HepG2 (cell line): ENCODE data around the gene PPP1R27. TPM values are rescaled to one million over a fixed set of nuclear protein-coding genes. Genes with fewer than 3 reads are reported as not detected.

ENCODE experiments used
- CEBPG ChIP-seq: IDR thresholded peaks from 2 replicates; pipeline ENCODE4 v1.6.1; 2016
- IKZF4 ChIP-seq: sonication (generic); formaldehyde crosslinking; IDR thresholded peaks from 2 replicates; pipeline ENCODE4 v1.5.1; 2020; ENCODE audit warnings: borderline replicate concordance, mild to moderate bottlenecking, low read depth, missing genetic modification reagents; ENCODE audit errors: not compliant biosample characterization
- JARID2 ChIP-seq: sonication (generic); formaldehyde crosslinking; IDR thresholded peaks from 2 replicates; pipeline ENCODE4 v1.8.1; 2023; ENCODE audit warnings: missing genetic modification reagents, inconsistent platforms; ENCODE audit not compliant: insufficient replicate concordance
- NFKBIZ ChIP-seq: IDR thresholded peaks from 2 replicates; pipeline ENCODE4 v1.6.1; 2018; ENCODE audit warnings: missing genetic modification reagents, missing compliant biosample characterization
- POLR2AphosphoS2 ChIP-seq: IDR thresholded peaks from 2 replicates; pipeline ENCODE4 v1.6.1; 2011; ENCODE audit warnings: low read depth, low read length, improper control_type of control experiment
- SAP130 ChIP-seq: IDR thresholded peaks from 2 replicates; pipeline ENCODE4 v1.6.1; 2016; ENCODE audit warnings: low read depth
- SP140L ChIP-seq: sonication (generic); formaldehyde crosslinking; IDR thresholded peaks from 2 replicates; pipeline ENCODE4 v1.4.0; 2020; ENCODE audit warnings: missing genetic modification reagents, borderline replicate concordance
- SP2 ChIP-seq: sonication (generic); formaldehyde crosslinking; IDR thresholded peaks from 2 replicates; pipeline ENCODE4 v1.5.1; 2020; ENCODE audit warnings: mild to moderate bottlenecking, missing genetic modification reagents
- ZMAT3 ChIP-seq: sonication (generic); formaldehyde crosslinking; conservative IDR thresholded peaks from 2 replicates; pipeline ENCODE4 v1.7.0; 2021; ENCODE audit warnings: missing genetic modification reagents
- ZNF235 ChIP-seq: sonication (generic); formaldehyde crosslinking; IDR thresholded peaks from 2 replicates; pipeline ENCODE4 v1.8.1; 2023; ENCODE audit warnings: mild to moderate bottlenecking, missing genetic modification reagents, borderline replicate concordance
- ZNF350 ChIP-seq: sonication (generic); formaldehyde crosslinking; IDR thresholded peaks from 2 replicates; pipeline ENCODE4 v1.4.0; 2020; ENCODE audit warnings: mild to moderate bottlenecking, low read depth, missing genetic modification reagents, borderline replicate concordance
- ZNF577 ChIP-seq: sonication (generic); formaldehyde crosslinking; IDR thresholded peaks from 2 replicates; pipeline ENCODE4 v1.4.0; 2020; ENCODE audit warnings: mild to moderate bottlenecking, low read depth, missing genetic modification reagents, borderline replicate concordance
- ZNF605 ChIP-seq: sonication (generic); formaldehyde crosslinking; IDR thresholded peaks from 2 replicates; pipeline ENCODE4 v1.8.0; 2022; ENCODE audit warnings: mild to moderate bottlenecking, missing genetic modification reagents
- ZNF607 ChIP-seq: sonication (generic); formaldehyde crosslinking; IDR thresholded peaks from 2 replicates; pipeline ENCODE4 v1.5.1; 2020; ENCODE audit warnings: missing genetic modification reagents, mild to moderate bottlenecking, borderline replicate concordance
- ZNF616 ChIP-seq: sonication (generic); formaldehyde crosslinking; IDR thresholded peaks from 2 replicates; pipeline ENCODE4 v1.5.0; 2020; ENCODE audit warnings: low read depth, mild to moderate bottlenecking, missing genetic modification reagents
- ZNF850 ChIP-seq: sonication (generic); formaldehyde crosslinking; conservative IDR thresholded peaks from 2 replicates; pipeline ENCODE4 v1.9.0; 2021; ENCODE audit warnings: mild to moderate bottlenecking, missing genetic modification reagents
- ZZZ3 ChIP-seq: sonication (generic); formaldehyde crosslinking; IDR thresholded peaks from 2 replicates; pipeline ENCODE4 v1.4.0; 2020; ENCODE audit warnings: missing genetic modification reagents, mild to moderate bottlenecking, borderline replicate concordance
- polyA plus RNA-seq, 8 experiments: library from polyadenylated mRNA; depleted of rRNA in 3 of 8; stranded (reverse) in 7 of 8; unstranded in 1 of 8; fragments of >200 nt; fragmentation: Illumina TruSeq in 4 of 8; extraction: Trizol in 4 of 8; gene quantifications; 2 replicates each; pipeline versions ENCODE4 v1.2.1 to v1.2.3, GENCODE V29; 2011 to 2016; ENCODE audit warnings: low read depth in 4 of 8, missing spikeins in 1 of 8, mixed read lengths in 1 of 8; ENCODE audit not compliant: insufficient read depth in 1 of 8
- total RNA-seq, 5 experiments: library from RNA; depleted of rRNA; stranded (reverse); fragments of >200 nt; fragmentation: Illumina TruSeq; extraction: Trizol; gene quantifications; 2 replicates each; pipeline ENCODE4 v1.2.3, GENCODE V29; 2016; ENCODE audit warnings: low read depth in 1 of 5
- TF ChIP-seq, protein P1 (sequence below): IDR thresholded peaks from 2 replicates; pipeline ENCODE4 v1.6.1; 2016; ENCODE audit warnings: control low read depth
- TF ChIP-seq, protein P2 (sequence below): sonication (generic); formaldehyde crosslinking; conservative IDR thresholded peaks from 2 replicates; pipeline ENCODE4 v1.4.0; 2020; ENCODE audit warnings: missing genetic modification reagents
- TF ChIP-seq, protein P3 (sequence below): sonication (generic); formaldehyde crosslinking; IDR thresholded peaks from 2 replicates; pipeline ENCODE4 v1.8.0; 2022; ENCODE audit warnings: low read depth, missing genetic modification reagents
- TF ChIP-seq, protein P4 (sequence below): sonication (generic); formaldehyde crosslinking; IDR thresholded peaks from 2 replicates; pipeline ENCODE4 v1.9.0; 2021; ENCODE audit warnings: missing genetic modification reagents, borderline replicate concordance

The PPP1R27 gene
- total and polyA plus RNA-seq, 2 of the 13 experiments (the other 11 are each of a cell fraction or from before 2014, with no cell fraction given): 0.17 to 1.00 TPM

DNA sequence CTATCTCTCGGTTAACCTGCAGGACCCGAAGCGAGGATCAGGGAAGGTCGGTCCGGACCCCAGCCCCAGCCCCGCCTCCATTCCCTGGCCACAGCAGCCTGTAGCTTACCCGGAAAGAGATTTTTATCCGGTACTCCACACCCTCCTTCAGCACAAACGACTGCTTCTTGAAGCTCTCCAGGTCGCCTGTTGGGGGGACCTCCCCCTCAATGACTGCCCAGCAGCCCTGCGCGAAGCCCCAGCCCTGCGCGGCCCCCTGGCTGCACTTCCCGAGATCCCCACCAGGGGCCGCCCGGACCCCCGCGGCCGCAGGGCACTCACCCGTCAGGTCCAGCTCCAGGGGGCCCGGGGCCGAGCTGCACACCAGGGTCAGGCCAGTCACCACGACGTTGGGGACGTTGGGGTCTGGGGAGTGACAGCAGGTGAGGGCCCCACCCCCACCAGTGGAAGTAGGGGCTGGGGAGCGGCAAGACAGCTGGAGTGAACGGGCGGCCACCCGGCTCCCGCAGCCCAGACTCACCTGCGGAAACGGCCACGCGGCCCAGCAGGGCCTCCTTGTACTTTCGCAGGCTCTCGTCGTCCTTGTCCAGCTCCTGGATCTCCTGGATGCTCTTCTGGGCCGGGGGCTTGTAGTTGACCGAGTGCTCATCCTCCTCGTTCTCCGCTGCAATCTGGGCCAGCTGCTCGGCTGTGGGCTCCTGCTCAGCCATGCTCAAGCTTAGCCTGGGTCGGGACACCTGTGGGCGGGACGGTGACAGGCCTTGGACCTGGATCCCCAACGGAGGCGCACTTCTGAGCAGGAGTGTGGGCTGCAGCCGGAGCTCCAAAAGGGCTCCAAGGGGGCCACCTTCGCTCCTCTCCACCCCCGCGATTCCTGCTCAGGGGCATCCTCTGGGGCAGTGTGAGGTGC, 34.6 kb upstream of the PPP1R27 start (continued):
- no peak for TF ChIP-seq NFKBIZ (CRISPR knock-in tag)
- TF ChIP-seq JARID2: no peak
- no peak for TF ChIP-seq ZNF577 (CRISPR knock-in tag)
- TF ChIP-seq, protein P1, sequence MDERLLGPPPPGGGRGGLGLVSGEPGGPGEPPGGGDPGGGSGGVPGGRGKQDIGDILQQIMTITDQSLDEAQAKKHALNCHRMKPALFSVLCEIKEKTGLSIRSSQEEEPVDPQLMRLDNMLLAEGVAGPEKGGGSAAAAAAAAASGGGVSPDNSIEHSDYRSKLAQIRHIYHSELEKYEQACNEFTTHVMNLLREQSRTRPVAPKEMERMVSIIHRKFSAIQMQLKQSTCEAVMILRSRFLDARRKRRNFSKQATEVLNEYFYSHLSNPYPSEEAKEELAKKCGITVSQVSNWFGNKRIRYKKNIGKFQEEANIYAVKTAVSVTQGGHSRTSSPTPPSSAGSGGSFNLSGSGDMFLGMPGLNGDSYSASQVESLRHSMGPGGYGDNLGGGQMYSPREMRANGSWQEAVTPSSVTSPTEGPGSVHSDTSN: no peak
- TF ChIP-seq SP140L: no peak
- no peak for TF ChIP-seq POLR2AphosphoS2
- peak; percentile 74; the same call in 1 of the 2 replicates for TF ChIP-seq ZNF235 (CRISPR knock-in tag)
- no peak for TF ChIP-seq ZZZ3 (CRISPR knock-in tag)
- TF ChIP-seq ZNF850 (CRISPR knock-in tag): no peak
- TF ChIP-seq ZNF616: peak; percentile 3; the same call in 1 of the 2 replicates
- TF ChIP-seq, protein P2, sequence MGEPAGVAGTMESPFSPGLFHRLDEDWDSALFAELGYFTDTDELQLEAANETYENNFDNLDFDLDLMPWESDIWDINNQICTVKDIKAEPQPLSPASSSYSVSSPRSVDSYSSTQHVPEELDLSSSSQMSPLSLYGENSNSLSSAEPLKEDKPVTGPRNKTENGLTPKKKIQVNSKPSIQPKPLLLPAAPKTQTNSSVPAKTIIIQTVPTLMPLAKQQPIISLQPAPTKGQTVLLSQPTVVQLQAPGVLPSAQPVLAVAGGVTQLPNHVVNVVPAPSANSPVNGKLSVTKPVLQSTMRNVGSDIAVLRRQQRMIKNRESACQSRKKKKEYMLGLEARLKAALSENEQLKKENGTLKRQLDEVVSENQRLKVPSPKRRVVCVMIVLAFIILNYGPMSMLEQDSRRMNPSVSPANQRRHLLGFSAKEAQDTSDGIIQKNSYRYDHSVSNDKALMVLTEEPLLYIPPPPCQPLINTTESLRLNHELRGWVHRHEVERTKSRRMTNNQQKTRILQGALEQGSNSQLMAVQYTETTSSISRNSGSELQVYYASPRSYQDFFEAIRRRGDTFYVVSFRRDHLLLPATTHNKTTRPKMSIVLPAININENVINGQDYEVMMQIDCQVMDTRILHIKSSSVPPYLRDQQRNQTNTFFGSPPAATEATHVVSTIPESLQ: no peak
- TF ChIP-seq CEBPG (CRISPR knock-in tag): no peak
- TF ChIP-seq, protein P3, sequence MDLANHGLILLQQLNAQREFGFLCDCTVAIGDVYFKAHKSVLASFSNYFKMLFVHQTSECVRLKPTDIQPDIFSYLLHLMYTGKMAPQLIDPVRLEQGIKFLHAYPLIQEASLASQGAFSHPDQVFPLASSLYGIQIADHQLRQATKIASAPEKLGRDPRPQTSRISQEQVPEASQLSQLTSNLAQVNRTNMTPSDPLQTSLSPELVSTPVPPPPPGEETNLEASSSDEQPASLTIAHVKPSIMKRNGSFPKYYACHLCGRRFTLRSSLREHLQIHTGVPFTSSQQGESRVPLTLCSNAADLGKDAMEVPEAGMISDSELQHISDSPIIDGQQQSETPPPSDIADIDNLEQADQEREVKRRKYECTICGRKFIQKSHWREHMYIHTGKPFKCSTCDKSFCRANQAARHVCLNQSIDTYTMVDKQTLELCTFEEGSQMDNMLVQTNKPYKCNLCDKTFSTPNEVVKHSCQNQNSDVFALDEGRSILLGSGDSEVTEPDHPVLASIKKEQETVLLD (CRISPR knock-in tag): peak; percentile 71; the same call in 1 of the 2 replicates
- TF ChIP-seq ZMAT3 (CRISPR knock-in tag): no peak; the same call in 1 of the 2 replicates
- no peak for TF ChIP-seq SP2 (CRISPR knock-in tag)
- peak; percentile 38; the same call in 1 of the 2 replicates for TF ChIP-seq ZNF605 (CRISPR knock-in tag)
- 0 out of 2 replicates have a peak, but pooled peaks have one; percentile 84 for TF ChIP-seq ZNF607 (CRISPR knock-in tag)
- 0 out of 2 replicates have a peak, but pooled peaks have one; percentile 9 for TF ChIP-seq SAP130 (CRISPR knock-in tag)
- TF ChIP-seq ZNF350 (CRISPR knock-in tag): peak; percentile 71; the same call in 1 of the 2 replicates
- TF ChIP-seq, protein P4, sequence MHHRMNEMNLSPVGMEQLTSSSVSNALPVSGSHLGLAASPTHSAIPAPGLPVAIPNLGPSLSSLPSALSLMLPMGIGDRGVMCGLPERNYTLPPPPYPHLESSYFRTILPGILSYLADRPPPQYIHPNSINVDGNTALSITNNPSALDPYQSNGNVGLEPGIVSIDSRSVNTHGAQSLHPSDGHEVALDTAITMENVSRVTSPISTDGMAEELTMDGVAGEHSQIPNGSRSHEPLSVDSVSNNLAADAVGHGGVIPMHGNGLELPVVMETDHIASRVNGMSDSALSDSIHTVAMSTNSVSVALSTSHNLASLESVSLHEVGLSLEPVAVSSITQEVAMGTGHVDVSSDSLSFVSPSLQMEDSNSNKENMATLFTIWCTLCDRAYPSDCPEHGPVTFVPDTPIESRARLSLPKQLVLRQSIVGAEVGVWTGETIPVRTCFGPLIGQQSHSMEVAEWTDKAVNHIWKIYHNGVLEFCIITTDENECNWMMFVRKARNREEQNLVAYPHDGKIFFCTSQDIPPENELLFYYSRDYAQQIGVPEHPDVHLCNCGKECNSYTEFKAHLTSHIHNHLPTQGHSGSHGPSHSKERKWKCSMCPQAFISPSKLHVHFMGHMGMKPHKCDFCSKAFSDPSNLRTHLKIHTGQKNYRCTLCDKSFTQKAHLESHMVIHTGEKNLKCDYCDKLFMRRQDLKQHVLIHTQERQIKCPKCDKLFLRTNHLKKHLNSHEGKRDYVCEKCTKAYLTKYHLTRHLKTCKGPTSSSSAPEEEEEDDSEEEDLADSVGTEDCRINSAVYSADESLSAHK (CRISPR knock-in tag): no peak
- TF ChIP-seq IKZF4: no peak
